ENCODE measurements around the gene MGAT4B.

GRCh38 chr5:179762781-179763176 lies 43.9 kb downstream of the MGAT4B start:
- TF ChIP-seq CTCF (IDR thresholded peaks at IDR 0.05) = 0 out of 2 replicates have a peak, but pooled peaks have one; percentile 60
- TF ChIP-seq POLR2AphosphoS5 (IDR thresholded peaks at IDR 0.05; ENCODE audit: low read depth, low read length) = no peak
- no peak for TF ChIP-seq REST (IDR thresholded peaks at IDR 0.05; ENCODE audit: insufficient read depth in 1 of 2, low read depth in 2 of 2, low read length in 1 of 2)
- TF ChIP-seq SIN3A (IDR thresholded peaks at IDR 0.05; ENCODE audit: borderline replicate concordance, insufficient read depth, low read depth, low read length) = no peak
- TF ChIP-seq TCF7L2 (IDR thresholded peaks at IDR 0.05; ENCODE audit: low read depth, low read length) = no peak

Measured in Panc1 (cell line).